ENCODE measurements around the gene CDH16.

DNA sequence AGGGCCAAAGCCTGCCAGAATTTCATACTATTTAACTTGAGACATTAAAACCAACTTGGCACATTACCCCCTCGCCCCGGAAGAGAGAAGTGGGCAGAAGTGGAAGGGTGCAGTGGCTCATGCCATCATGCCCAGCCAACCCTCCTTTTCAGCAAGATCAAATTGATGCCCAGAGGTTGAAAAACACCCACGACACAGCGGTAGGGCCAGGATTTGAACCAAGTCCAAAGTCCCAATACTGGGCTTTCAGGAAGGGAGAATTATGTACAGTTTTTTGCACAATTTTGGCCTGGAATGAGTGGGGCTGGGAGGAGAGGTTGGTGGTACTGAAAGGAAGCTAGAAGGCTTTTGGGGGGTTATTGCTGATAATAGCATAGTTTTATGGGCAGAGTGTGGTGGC is 27.3 kb downstream of the CDH16 start:
- TF ChIP-seq POLR2AphosphoS5 (IDR thresholded peaks at IDR 0.05; ENCODE audit: low read depth), result no peak
- no peak for TF ChIP-seq CTCF (conservative IDR thresholded peaks at IDR 0.05; ENCODE audit: low read depth in 2 of 2)
- no peak for TF ChIP-seq EZH2 (IDR thresholded peaks at IDR 0.05; ENCODE audit: low read depth, unreplicated experiment)
- TF ChIP-seq ETS1 (IDR thresholded peaks at IDR 0.05), result no peak
- TF ChIP-seq EZH2phosphoT487 (IDR thresholded peaks at IDR 0.05; ENCODE audit: unreplicated experiment), result no peak
- TF ChIP-seq REST (IDR thresholded peaks at IDR 0.05; ENCODE audit: unreplicated experiment), result no peak

Measured in GM23338 (cell line).